Measurements from ENCODE around the gene ARHGAP45. TPM values are rescaled to one million over a fixed set of nuclear protein-coding genes. Genes with fewer than 3 reads are reported as not detected.

ARHGAP45 gene
- total and polyA plus RNA-seq, 2 of the 8 experiments (the other 6 are each of a cell fraction or from before 2014, with no cell fraction given) = 31.4 to 41.8 TPM

DNA sequence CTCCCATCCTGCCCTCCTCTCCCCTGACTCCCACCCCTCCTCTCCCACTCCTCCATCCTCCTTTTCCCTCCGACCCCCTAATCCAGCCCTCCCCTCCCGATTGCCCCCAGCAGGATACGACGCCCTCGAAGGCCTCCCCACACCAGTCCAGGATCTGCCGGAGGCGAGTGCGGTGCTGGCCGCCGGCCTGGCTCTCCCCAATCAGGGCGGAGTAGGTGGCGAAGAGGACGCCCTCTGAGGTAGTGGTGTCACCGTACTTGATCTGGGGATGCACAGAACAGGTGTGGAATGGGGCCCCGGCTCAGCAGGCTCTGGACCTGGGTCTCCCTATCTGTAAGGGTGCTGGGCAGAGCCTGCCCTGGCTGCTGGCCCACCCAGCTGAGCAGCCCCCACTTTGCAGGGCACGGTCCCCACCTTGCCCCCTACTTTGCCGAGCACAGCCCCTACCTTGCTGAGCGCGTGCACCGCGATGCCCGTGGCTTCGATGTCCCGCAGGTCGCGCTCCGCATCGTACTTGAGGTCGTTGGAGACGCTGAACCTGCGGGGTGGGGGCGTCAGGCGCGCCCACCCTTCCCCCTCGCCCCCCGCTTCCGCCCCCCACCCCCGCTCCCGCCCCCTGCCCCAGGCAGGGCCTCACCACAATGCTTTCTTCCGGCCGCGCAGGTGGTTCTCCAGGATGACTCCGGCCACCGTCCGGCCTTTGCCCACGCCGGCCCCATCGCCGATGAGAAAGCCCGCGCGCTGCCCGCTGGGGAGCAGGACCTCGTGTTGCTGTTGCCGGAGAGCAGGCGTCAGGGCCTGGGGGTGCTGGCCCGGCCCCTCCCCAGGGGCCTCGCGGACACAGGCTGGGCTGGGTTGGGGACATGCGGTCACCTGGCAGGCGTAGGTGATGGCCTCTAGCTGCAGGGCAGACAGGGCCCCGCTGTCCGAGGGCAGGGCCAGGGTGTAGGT, 55.3 kb downstream of the ARHGAP45 start:
- Histone ChIP-seq H3K27me3 (replicated peaks in 1 of 4; ENCODE audit: control insufficient read depth in 3 of 4, extremely low read depth in 1 of 4, insufficient read depth in 3 of 4, low read length in 3 of 4) (no peaks in the 10 kb centered on the region), H2AFZ (ENCODE audit: low read length) (no peak overlapping the region), H3K4me3 (ENCODE audit: extremely low read depth in 1 of 4, insufficient read depth in 2 of 4, low read depth in 3 of 4, low read length in 4 of 4) (no peak overlapping the region), H3K56ac (replicated peaks; ENCODE audit: insufficient read length, low read depth, low read length) (no peak overlapping the region), H2BK15ac (ENCODE audit: low read length) (no peak overlapping the region), H3K79me1 (ENCODE audit: low read depth, low read length) (no peaks in the 10 kb centered on the region), H3K4ac (replicated peaks; ENCODE audit: insufficient read length, low read depth, low read length) (no peak overlapping the region), H4K20me1 (replicated peaks in 1 of 2; ENCODE audit: control insufficient read depth in 1 of 2, insufficient read depth in 2 of 2, low read length in 2 of 2) (peaks cover 0 to 1% of the 10 kb centered on the region in 2 experiments), H4K5ac (ENCODE audit: insufficient read length, low read depth, low read length) (no peak overlapping the region), H2AK5ac (ENCODE audit: low read depth, low read length) (no peak overlapping the region), H3K4me2 (ENCODE audit: insufficient read depth in 1 of 2, low read depth in 2 of 2, low read length in 2 of 2) (no peak overlapping the region), H4K8ac (ENCODE audit: extremely low read depth, insufficient read depth, low read length) (no peak overlapping the region), H3K23me2 (ENCODE audit: low read depth, low read length) (no peaks in the 10 kb centered on the region), H3K9ac (replicated peaks in 1 of 4; ENCODE audit: extremely low read depth in 1 of 4, low read depth in 3 of 4, low read length in 3 of 4) (no peak overlapping the region), H2BK120ac (replicated peaks; ENCODE audit: low read depth, low read length) (no peak overlapping the region), H3K36me3 (ENCODE audit: control insufficient read depth in 2 of 4, insufficient read depth in 4 of 4, low read length in 3 of 4) (peaks cover 0 to 51% (median 5%) of the 10 kb centered on the region in 4 experiments; a peak in 4 of 8 replicates), H3K14ac (ENCODE audit: insufficient read length) (no peak overlapping the region), H2BK5ac (ENCODE audit: low read depth, low read length) (no peak overlapping the region), H3K4me1 (replicated peaks in 1 of 4; ENCODE audit: control insufficient read depth in 3 of 4, insufficient read depth in 4 of 4, low read length in 3 of 4) (peaks cover 0 to 4% (median 2%) of the 10 kb centered on the region in 4 experiments; a peak in 3 of 7 replicates), H3K79me2 (ENCODE audit: control insufficient read depth in 1 of 2, insufficient read depth in 2 of 2, low read length in 2 of 2) (no peaks in the 10 kb centered on the region), H2BK12ac (ENCODE audit: low read depth, low read length) (peak overlapping the region; percentile 60; the same call in 1 of the 2 replicates), H2BK20ac (ENCODE audit: low read length) (no peak overlapping the region), H3K9me3 (ENCODE audit: insufficient read depth in 2 of 2, low read depth in 1 of 2, low read length in 1 of 2) (no peaks in the 10 kb centered on the region), H3K27ac (ENCODE audit: low read depth, low read length) (no peak overlapping the region), H3K18ac (ENCODE audit: extremely low read depth, low read length) (peak overlapping the region; percentile 38; the same call in 1 of the 2 replicates), H4K91ac (replicated peaks; ENCODE audit: insufficient read length, low read length) (no peak overlapping the region), H3K23ac (ENCODE audit: insufficient read length) (no peak overlapping the region)
- WGBS, 2 experiments (ENCODE audit: extremely low coverage in 1 of 2, insufficient coverage in 1 of 2, insufficient read length in 1 of 2, insufficient replicate concordance in 2 of 2, low coverage in 1 of 2, low lambda C conversion rate in 2 of 2, missing lambda C conversion rate in 1 of 2) = 93% methylated on average over 18 of the region's 63 CpGs; no CpG with 5 or more reads in 1 of the 2 experiments
- no peak for DNase-seq (ENCODE audit: low read depth in 1 of 2, low spot score in 2 of 2)
- ChIA-PET CTCF (ENCODE audit: partially characterized antibody) (interaction anchor here (0.9 to 4.2 kb wide), 3 partner anchors 9 to 100 kb away, joined by 3 to 17 read pairs (median 14); no protein-coding TSS in a partner anchor), POLR2A (ENCODE audit: partially characterized antibody) (interaction anchor here (1.1 to 1.9 kb wide), 8 partner anchors 9 to 147 kb away, joined by 3 to 7 read pairs (median 4); partner anchors contain the start of gene GPX4)
- FAIRE-seq = no peak
- TF ChIP-seq ASH2L (IDR thresholded peaks at IDR 0.05; ENCODE audit: low read length) (no peak), SIRT6 (IDR thresholded peaks at IDR 0.05; ENCODE audit: low read length) (no peak), CREB1 (IDR thresholded peaks at IDR 0.05) (no peak), EGR1 (IDR thresholded peaks at IDR 0.05; ENCODE audit: borderline replicate concordance, low read depth, low read length) (no peak), SIX5 (IDR thresholded peaks at IDR 0.05; ENCODE audit: low read depth, low read length) (no peak), TAF7 (optimal IDR thresholded peaks at IDR 0.05; ENCODE audit: borderline replicate concordance, low read depth, low read length) (no peak), POLR2AphosphoS5 (IDR thresholded peaks at IDR 0.05; ENCODE audit: low read depth, low read length) (no peak), GTF2F1 (IDR thresholded peaks at IDR 0.05; ENCODE audit: borderline replicate concordance, low read depth, low read length) (no peak), EZH2 (IDR thresholded peaks at IDR 0.05; ENCODE audit: low read depth, low read length, severe bottlenecking) (no peak)
- TF ChIP-seq, protein P1, sequence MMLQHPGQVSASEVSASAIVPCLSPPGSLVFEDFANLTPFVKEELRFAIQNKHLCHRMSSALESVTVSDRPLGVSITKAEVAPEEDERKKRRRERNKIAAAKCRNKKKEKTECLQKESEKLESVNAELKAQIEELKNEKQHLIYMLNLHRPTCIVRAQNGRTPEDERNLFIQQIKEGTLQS (IDR thresholded peaks at IDR 0.05; ENCODE audit: insufficient read depth, low read depth, low read length) = no peak
